ENCODE measurements around the gene STX17.
"Not testable (repeated sequence)": the region's sequence is repeated elsewhere in the genome, so short reads cannot be mapped to it uniquely, and the experiment has no call there.

STX17 gene
- total RNA-seq, result 64.5 to 74.5 reads per million in 2 donors

GRCh38 chr9:99906403-99907207 lies at the start of gene STX17:
TSS of gene STX17 (plus strand) at chr9:99906654. CDS start at chr9:99915240, 8,586 bp downstream.
- DNase-seq, result peak; percentile 75

GRCh38 chr9:99857576-99857975 lies 48.9 kb upstream of the STX17 start:
- not testable (repeated sequence) for DNase-seq

DNA sequence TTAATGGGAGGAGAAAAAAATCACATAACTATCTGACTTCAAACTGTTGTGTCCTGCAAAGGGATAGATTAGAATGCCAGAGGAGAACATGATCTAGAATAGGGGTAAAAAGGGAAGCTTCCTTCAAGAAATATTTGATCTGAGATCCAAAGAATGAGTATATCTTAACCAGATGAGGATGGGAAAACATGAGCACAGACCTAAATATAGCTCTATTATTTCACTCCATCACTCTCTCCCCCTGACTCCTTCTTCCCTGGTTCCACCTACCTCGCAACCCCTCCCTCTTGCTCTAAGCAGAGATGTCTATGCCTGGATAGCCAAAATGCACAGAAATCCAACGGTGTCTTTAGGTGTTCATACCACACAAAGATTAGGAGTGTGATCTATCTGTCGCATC lies 48.4 kb upstream of the STX17 start:
- DNase-seq, result no peak

DNA sequence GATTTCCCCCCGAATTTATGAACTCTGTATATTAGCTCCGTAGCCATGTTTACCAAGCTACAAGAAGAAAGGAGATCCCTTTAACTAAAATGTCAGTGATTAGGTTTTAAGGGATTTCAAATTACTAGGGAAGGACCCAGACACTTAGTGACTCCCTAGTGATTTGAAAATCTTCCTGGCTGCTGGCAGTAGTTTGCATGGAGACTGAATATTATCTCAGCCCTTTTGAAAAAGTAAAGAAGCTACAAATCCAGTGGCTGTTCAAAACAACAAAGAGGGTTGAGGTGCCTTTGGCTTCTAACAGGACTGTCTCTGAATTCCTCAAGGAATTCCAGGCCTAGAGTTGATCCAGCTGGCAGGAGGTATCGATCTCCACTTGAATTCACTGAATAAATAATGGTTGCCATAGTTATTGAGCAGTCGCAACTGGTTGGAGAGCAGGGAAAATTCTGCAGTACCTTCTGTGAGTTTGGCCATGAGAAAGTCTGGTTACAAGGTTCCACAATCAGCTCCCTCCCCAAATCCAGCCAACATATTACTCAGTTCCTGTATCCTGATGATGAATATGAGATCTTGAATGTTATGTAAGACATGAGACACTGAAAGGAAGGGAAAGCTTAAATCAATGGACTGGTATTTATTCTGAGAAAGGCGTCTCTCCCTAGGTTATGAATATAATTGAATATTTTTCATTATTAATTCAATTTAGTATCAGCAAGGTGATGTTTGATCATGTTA lies 47.0 kb upstream of the STX17 start:
- no peak for DNase-seq

- DNase-seq, result no peak
Measured at GRCh38 chr9:99860266-99860665, 46.2 kb upstream of the STX17 start.

DNA sequence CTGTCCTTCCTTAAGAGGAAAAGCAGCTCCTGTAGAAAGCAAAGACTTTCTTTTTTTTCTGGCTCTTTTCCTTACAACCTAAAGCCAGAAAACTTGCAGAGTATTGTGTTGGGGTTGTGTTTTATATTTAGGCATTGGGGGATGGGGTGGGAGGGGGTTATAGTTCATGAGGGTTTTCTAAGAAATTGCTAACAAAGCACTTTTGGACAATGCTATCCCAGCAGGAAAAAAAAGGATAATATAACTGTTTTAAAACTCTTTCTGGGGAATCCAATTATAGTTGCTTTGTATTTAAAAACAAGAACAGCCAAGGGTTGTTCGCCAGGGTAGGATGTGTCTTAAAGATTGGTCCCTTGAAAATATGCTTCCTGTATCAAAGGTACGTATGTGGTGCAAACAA lies 42.5 kb upstream of the STX17 start:
- no peak for DNase-seq

GRCh38 chr9:99866398-99866797 lies 40.1 kb upstream of the STX17 start:
- DNase-seq, result no peak

DNA sequence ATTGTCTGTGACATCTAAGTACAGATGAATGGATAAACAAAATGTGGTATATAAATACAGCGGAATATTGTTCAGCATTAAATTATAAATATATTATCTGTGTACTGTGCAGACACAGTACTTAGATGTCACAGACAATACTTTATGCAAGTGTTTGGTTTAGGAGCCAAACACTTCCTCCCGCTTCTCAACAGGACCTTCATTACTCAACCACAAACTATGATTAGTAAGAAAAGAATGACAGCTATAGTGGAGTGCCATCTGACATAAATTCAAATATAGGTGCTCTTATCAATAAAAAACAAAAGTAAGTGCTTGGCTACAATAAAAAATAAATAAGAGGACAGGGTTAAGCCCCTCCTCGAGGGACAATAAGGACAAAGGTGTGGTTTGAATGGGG lies 38.9 kb upstream of the STX17 start:
- DNase-seq, result no peak

- DNase-seq, result no peak
Measured at GRCh38 chr9:99867968-99868367, 38.5 kb upstream of the STX17 start.

DNA sequence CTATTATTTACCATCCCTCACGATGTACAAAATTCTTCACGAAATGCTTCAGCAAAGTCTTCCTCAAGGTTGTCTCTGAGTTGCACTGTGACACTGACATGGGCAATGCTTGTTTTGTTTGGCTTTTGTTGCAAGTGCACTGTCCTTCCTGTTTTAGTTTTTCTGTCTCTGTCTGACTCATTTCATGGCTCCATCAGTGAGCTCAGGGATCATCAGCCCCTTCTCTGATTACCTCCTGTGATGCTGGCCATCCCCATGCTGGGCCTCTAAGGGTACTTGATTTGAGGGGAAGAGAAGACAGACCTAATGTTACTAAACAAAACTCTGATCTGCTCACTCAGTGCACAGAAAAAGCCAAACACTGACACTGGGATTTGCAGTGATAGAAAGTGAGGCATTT lies 37.6 kb upstream of the STX17 start:
- no peak for DNase-seq

GRCh38 chr9:99870126-99870525 lies 36.3 kb upstream of the STX17 start:
- DNase-seq, result no peak

DNA sequence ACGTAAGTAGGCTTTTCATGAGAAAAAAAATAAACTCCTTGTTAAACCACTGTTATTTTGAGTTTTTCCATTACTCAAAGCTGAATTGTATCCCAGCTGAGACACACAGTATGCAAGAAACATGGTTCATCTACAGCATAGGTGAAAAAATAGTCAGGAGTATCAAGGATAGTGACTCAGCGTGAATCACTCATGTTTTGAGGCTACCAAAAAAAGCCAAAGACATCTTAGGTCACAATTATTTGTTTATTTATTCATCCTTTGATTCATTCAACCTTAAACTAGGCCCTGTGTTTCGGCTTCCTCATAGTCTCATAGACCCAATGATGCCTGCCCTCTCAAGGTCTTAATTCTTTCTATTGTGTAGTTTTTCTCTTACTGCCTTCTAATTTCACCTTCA lies 32.9 kb upstream of the STX17 start:
- DNase-seq, result no peak

DNA sequence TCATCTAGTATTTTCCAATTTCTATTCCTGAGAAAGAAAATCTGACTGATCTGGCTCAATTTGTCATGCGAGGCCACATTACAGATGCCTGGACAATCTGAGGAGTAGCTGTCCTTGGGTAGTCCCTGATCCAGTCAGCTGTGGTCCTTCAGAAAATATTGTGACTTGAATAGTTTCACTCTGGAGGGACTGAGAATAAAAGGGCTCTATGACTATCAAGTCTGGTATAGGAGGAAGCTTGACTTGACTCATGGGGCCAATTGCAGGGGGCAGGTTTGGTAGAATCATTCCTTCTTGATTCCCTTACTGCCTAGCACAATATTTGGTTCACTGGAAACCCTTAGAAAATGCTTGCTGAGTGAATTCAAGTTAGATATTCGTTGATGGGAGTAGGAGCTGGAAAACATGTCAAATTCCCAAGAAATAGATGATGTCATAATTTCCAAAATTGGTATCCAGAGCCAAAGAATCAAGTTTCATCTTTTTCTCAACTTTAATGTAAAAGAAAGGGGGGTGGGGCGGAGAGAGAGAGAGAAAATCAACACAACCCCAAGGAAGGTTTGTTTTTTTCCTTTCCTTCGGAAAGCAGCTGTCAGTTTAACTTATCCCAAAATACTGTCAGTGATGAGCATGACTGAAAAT lies 32.4 kb upstream of the STX17 start:
- DNase-seq, result no peak

DNA sequence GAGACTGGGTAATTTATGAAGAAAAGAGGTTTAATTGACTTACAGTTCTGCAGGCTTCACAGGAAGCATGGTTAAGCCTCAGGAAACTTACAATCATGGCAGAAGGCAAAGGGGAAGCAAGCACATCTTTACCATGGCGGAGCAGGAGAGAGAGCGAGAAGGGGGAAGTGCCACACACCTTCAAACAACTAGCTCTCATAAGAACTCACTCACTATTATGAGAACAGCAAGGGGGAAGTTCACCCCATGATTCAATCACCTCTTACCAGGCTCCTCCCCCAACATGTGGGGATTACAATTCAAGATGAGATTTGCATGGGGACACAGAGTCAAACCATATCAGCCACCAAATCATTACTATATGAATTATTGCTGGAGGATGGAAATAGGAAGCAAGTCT lies 30.3 kb upstream of the STX17 start:
- DNase-seq, result no peak

GRCh38 chr9:99878651-99879050 lies 27.8 kb upstream of the STX17 start:
- no peak for DNase-seq

GRCh38 chr9:99881769-99882168 lies 24.7 kb upstream of the STX17 start:
- no peak for DNase-seq

- no peak for DNase-seq
Measured at GRCh38 chr9:99885747-99886146, 20.7 kb upstream of the STX17 start.

DNA sequence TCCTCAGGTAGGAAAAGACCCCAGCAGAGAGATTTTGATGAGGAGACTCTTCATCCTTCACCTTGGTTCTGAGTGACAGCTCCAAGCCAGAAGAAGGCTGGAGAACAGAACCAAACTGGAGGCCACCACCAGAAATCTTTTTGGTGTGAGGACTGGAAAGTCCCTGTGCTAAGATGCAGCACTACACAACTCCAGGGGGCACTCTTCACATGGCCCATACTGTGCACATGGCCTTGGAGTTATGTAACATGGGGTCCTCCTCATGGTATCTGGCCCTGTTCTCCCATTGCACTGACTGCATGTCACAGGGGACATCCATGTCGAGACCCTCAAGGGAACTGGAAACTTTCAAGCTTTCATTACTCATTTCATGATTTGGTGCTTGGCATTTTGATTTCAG lies 17.3 kb upstream of the STX17 start:
- DNase-seq, result no peak

GRCh38 chr9:99894826-99895225 lies 11.6 kb upstream of the STX17 start:
- no peak for DNase-seq

GRCh38 chr9:99895510-99895909 lies 10.9 kb upstream of the STX17 start:
- no peak for DNase-seq

DNA sequence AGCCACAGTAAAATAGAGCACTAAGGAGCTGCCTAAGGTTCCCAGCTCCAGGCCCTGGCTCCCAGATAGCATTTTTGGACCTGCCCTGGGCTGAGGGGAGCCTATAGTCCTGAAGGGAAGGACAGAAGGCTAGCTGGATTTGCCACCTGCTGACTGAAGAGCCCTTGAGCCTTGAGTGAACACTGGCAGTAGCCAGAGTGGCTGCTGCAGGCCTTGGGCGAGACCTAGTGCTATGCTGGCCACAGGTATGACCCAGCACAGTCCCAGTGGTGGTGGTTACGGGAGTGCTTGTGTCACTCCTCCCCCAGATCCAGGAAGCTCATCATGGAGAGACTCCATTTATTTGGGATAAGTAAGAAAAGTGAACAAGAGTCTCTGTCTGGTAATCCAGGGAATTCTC lies 10.3 kb upstream of the STX17 start:
- no peak for DNase-seq

GRCh38 chr9:99903393-99903792 lies 3.1 kb upstream of the STX17 start:
- DNase-seq, result no peak

DNA sequence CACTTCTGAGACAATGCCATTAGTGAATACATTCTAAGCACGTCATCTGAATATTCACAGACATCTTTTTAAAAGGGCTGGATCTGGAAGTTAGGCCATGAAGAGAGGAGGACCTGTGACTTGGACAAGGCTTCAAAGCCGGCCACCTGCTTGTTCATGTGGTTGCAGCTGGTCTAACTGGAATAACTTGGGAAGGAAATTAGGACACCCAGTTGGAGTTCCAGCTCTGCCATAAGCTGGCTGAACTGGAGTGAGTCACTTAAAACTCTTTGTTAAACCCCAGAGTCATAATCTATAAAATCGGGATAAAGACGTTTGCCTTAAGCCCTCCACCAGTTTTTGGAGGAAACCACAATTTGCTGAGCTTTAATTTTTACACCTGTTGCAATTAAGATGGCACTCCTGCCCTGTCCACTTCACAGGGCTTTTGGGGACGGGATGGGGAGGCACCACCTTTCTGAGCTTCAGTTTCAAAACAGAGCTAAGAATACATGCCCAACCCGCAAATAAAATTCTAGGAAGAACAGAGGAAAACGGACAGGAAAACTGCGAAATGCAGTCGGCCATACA lies 536 bp upstream of the STX17 start:
- no peak for DNase-seq

GRCh38 chr9:99907208-99907532 lies 716 bp downstream of the STX17 start:
- no peak for DNase-seq

Data from activated gamma-delta T cell (primary cell).